GM19397 (cell line): ENCODE measurements around the gene DMTF1.
"Not testable (repeated sequence)": the region's sequence is repeated elsewhere in the genome, so short reads cannot be mapped to it uniquely, and the experiment has no call there.

Experiments
- ATAC-seq: cut with Tn5 transposase; IDR thresholded peaks from one replicate; pipeline ENCODE4 v1.9.1; 2021; ENCODE audit warnings: mild to moderate bottlenecking, moderate library complexity; ENCODE audit not compliant: unreplicated experiment

Gene DMTF1

GRCh38 chr7:87220026-87220733 lies 67.9 kb downstream of the DMTF1 start:
- ATAC-seq: peak; percentile 42

DNA sequence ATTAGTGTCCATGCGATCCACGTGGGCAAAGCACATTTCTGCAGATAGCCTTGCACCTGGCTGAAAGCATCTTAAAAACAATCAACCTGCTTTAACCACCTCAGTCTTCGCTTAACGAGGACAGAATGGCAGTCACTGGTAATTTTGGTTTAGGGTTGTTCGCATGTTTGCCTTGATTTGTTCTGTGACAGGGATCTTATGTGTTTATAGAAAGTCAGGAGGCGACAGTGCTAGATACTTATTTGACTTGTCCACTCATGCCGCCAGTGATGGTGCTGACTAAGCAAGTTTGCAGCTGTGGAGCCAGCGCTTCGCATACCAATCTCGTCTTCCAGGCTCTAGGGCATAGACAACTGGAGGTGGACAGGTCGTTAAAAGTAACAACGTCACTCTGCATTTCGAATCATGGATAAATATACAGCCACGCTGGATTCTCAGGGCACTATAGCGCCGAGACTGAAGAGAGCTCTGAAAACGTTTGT lies 68.5 kb downstream of the DMTF1 start:
- no peak for ATAC-seq

- no peak for ATAC-seq
These were observed 71.4 kb downstream of the DMTF1 start for GRCh38 chr7:87223666-87224065.

GRCh38 chr7:87225696-87226095 lies 73.4 kb downstream of the DMTF1 start:
- no peak for ATAC-seq

GRCh38 chr7:87226495-87226894 lies 74.2 kb downstream of the DMTF1 start:
- no peak for ATAC-seq

DNA sequence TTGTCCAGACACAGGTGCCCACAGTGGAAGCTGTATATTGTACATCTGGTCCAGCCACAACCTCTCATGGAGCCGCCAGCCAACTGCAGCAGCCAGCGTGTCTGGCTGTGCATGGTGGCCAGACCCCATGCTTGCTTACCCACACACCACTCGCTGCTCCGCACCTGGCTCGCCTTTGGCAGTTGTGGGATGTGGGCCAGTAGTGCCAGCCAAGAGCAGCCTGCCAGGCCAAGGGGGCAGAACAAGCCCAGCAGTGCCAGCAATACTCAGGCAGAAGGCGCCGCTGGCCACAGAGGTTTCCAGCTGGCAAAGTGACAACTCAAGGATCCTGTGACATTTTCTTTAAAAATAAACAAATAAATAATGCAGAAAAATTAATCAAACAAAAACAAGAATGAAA lies 79.0 kb downstream of the DMTF1 start:
- ATAC-seq: no peak

DNA sequence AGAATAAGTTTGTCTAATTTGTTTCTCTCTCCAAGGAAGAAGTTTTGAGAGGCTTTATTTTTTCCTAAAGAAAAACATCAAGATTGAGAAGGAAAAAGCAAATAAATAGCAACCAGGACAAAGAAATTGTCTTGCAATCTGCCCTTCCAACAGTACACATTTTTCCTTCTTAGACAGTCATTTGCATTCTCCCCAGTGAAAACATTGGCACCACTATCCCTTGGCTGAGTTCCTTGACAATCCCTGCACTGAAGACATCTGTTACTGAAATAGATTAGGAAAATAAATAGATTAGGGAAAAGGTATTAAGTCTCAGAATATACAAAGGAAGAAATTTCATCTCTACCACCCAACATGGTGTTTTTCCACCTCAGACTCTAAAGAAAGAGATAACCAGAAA lies 79.5 kb downstream of the DMTF1 start:
- no peak for ATAC-seq

GRCh38 chr7:87234949-87235348 lies 82.7 kb downstream of the DMTF1 start:
- ATAC-seq: no peak

DNA sequence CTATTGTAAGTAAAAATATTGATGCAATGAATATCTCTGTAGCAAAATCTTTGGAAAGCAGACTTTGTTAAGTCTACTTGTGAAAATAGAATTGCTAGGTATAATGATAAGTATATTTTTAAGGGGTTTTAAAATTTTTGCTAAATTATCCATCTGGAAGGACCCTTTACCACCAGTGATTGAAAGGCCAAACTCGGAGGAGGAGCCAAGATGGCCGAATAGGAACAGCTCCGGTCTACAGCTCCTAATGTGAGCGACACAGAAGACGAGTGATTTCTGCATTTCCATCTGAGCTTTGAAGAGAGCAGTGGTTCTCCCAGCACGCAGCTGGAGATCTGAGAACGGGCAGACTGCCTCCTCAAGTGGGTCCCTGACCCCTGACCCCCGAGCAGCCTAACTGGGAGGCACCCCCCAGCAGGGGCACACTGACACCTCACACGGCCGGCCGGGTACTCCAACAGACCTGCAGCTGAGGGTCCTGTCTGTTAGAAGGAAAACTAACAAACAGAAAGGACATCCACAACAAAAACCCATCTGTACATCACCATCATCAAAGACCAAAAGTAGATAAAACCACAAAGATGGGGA lies 86.3 kb downstream of the DMTF1 start:
- not testable (repeated sequence) for ATAC-seq

- ATAC-seq: not testable (repeated sequence)
These were observed 93.4 kb downstream of the DMTF1 start for GRCh38 chr7:87245671-87246070.
